ACHN (cell line): ENCODE measurements around the gene GAGE12D.
"Not testable (repeated sequence)": the region's sequence is repeated elsewhere in the genome, so short reads cannot be mapped to it uniquely, and the experiment has no call there.

Experiments used
- DNase-seq: peaks from one replicate; pipeline ENCODE4 v3.0.0-alpha.2; 2015
- in situ Hi-C: cut with HindIII; loops from 2 replicates; pipeline ENCODE4 v1.10.0; 2017; ENCODE audit warnings: low sequenced_read_pairs, low pct_ligation_motif_present, low pct_unique_long_range_greater_than_20kb

GAGE12D gene, protein sequence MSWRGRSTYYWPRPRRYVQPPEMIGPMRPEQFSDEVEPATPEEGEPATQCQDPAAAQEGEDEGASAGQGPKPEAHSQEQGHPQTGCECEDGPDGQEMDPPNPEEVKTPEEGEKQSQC

DNA sequence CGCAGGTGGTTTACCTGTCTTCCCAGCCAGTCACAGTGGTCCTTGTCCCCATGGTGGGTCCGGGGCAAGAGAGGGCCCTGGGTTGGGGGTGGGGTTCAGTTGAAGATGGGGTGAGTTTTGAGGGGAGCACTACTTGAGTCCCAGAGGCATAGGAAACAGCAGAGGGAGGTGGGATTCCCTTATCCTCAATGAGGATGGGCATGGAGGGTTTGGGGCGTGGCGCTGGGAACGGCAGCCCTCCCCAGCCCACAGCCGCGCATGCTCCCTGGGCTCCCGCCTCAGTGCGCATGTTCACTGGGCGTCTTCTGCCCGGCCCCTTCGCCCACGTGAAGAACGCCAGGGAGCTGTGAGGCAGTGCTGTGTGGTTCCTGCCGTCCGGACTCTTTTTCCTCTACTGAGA is at the start of gene GAGE12D:
TSS of gene GAGE12D (plus strand) at position 301 of the 400 bp plus-strand sequence. CDS start 1,155 bp downstream, outside the sequence.
- DNase-seq, in situ Hi-C loops: not testable (repeated sequence)

DNA sequence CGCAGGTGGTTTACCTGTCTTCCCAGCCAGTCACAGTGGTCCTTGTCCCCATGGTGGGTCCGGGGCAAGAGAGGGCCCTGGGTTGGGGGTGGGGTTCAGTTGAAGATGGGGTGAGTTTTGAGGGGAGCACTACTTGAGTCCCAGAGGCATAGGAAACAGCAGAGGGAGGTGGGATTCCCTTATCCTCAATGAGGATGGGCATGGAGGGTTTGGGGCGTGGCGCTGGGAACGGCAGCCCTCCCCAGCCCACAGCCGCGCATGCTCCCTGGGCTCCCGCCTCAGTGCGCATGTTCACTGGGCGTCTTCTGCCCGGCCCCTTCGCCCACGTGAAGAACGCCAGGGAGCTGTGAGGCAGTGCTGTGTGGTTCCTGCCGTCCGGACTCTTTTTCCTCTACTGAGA is 9.7 kb upstream of the GAGE12D start, which contains the start of gene GAGE12C:
TSS of gene GAGE12C (plus strand) at position 301 of the 400 bp plus-strand sequence. CDS start 1,155 bp downstream, outside the sequence.
- DNase-seq, in situ Hi-C loops: not testable (repeated sequence)

DNA sequence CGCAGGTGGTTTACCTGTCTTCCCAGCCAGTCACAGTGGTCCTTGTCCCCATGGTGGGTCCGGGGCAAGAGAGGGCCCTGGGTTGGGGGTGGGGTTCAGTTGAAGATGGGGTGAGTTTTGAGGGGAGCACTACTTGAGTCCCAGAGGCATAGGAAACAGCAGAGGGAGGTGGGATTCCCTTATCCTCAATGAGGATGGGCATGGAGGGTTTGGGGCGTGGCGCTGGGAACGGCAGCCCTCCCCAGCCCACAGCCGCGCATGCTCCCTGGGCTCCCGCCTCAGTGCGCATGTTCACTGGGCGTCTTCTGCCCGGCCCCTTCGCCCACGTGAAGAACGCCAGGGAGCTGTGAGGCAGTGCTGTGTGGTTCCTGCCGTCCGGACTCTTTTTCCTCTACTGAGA is 9.5 kb downstream of the GAGE12D start, which contains the start of gene GAGE12E:
TSS of gene GAGE12E (plus strand) at position 301 of the 400 bp plus-strand sequence. CDS start 1,155 bp downstream, outside the sequence.
- in situ Hi-C loops, result not testable (repeated sequence)

DNA sequence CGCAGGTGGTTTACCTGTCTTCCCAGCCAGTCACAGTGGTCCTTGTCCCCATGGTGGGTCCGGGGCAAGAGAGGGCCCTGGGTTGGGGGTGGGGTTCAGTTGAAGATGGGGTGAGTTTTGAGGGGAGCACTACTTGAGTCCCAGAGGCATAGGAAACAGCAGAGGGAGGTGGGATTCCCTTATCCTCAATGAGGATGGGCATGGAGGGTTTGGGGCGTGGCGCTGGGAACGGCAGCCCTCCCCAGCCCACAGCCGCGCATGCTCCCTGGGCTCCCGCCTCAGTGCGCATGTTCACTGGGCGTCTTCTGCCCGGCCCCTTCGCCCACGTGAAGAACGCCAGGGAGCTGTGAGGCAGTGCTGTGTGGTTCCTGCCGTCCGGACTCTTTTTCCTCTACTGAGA is 19.0 kb downstream of the GAGE12D start, which contains the start of gene GAGE12F:
TSS of gene GAGE12F (plus strand) at position 301 of the 400 bp plus-strand sequence. CDS start 1,155 bp downstream, outside the sequence.
- in situ Hi-C loops, DNase-seq: not testable (repeated sequence)

More for the DNA sequence above, 9.5 kb downstream of the GAGE12D start, which contains the start of gene GAGE12E:
- DNase-seq, result not testable (repeated sequence)

DNA sequence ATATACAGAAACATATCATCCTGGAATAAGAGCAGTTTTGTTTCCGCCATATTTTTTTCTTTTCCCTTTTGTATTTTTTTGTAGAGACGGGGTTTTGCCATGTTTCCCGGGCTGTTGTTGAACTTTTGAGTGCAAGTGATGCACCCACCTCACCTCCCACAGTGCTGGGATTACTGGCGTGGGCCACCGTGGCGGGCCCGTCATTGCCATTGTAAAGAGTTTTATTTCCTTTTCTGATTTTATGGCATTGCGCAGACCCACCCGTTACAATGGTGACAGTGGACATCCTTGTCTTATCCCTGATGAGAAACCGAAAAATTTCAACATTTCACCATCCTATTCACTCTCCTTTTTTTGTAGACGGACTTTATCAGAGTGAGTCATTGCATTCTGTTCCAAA is 27.2 kb downstream of the GAGE12D start:
- DNase-seq, in situ Hi-C loops: not testable (repeated sequence)

DNA sequence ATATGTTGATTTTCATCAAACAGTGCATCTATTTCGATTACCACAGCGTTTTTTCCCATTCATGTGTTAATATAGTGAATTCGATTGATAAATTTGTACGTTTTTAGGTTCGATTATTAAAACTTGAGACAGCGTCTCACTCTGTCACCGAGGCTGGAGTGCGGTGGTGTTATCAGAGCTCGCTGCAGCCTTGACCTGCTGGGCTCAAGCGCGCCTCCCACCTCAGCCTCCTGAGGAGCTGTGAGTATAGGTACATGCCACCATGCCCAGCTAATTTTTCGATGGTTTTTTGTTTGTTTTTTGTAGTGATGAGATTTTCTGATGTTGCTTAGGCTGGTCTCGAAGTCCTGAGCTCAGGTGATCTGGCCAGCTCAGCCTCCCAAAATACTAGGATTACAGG is 27.6 kb downstream of the GAGE12D start:
- DNase-seq, in situ Hi-C loops: not testable (repeated sequence)

DNA sequence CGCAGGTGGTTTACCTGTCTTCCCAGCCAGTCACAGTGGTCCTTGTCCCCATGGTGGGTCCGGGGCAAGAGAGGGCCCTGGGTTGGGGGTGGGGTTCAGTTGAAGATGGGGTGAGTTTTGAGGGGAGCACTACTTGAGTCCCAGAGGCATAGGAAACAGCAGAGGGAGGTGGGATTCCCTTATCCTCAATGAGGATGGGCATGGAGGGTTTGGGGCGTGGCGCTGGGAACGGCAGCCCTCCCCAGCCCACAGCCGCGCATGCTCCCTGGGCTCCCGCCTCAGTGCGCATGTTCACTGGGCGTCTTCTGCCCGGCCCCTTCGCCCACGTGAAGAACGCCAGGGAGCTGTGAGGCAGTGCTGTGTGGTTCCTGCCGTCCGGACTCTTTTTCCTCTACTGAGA is 28.6 kb downstream of the GAGE12D start, which contains the start of gene GAGE12G:
TSS of gene GAGE12G (plus strand) at position 301 of the 400 bp plus-strand sequence. CDS start 1,155 bp downstream, outside the sequence.
- in situ Hi-C loops, DNase-seq: not testable (repeated sequence)

DNA sequence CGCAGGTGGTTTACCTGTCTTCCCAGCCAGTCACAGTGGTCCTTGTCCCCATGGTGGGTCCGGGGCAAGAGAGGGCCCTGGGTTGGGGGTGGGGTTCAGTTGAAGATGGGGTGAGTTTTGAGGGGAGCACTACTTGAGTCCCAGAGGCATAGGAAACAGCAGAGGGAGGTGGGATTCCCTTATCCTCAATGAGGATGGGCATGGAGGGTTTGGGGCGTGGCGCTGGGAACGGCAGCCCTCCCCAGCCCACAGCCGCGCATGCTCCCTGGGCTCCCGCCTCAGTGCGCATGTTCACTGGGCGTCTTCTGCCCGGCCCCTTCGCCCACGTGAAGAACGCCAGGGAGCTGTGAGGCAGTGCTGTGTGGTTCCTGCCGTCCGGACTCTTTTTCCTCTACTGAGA is 38.1 kb downstream of the GAGE12D start, which contains the start of gene GAGE12H:
TSS of gene GAGE12H (plus strand) at position 301 of the 400 bp plus-strand sequence. CDS start 1,155 bp downstream, outside the sequence.
- DNase-seq, in situ Hi-C loops: not testable (repeated sequence)

DNA sequence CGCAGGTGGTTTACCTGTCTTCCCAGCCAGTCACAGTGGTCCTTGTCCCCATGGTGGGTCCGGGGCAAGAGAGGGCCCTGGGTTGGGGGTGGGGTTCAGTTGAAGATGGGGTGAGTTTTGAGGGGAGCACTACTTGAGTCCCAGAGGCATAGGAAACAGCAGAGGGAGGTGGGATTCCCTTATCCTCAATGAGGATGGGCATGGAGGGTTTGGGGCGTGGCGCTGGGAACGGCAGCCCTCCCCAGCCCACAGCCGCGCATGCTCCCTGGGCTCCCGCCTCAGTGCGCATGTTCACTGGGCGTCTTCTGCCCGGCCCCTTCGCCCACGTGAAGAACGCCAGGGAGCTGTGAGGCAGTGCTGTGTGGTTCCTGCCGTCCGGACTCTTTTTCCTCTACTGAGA is 47.7 kb downstream of the GAGE12D start, which contains the start of gene GAGE2A:
TSS of gene GAGE2A (plus strand) at position 301 of the 400 bp plus-strand sequence. CDS start 1,155 bp downstream, outside the sequence.
- in situ Hi-C loops, DNase-seq: not testable (repeated sequence)

DNA sequence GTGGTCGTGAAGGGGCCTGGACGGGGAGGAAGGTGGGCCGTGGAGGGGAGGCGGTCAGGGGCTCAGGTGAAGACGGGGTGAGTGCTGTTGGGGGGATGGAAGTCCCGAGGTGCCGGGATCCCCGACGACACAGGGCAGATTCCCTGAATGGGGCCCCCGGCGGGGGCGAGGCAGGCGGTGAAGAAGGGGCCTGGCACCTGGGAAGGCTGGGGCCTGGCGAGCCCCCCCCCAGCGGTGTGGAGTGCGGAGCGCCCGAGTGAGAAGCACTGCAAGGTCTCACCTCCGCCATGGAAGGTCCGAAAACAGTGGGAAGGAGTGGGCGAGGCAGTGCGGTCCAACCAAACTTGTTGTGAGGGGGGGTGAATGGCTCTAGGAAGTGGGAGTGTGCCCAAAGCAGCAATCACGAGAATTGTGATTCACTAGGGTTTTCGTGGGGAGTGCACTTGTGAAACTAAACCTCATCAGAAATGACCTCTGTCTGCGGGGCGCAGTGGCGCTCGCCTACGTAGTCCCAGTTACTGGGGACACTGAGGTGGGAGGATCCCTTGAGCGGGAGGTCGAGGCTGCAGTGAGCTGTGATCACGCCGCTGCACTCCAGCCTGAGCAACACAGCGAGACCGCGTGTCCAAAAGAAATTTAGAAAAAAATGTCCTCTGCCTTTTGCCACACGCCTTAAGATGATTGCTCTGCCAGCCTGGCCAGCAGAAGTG is 48.4 kb downstream of the GAGE12D start:
- in situ Hi-C loops, DNase-seq: not testable (repeated sequence)

DNA sequence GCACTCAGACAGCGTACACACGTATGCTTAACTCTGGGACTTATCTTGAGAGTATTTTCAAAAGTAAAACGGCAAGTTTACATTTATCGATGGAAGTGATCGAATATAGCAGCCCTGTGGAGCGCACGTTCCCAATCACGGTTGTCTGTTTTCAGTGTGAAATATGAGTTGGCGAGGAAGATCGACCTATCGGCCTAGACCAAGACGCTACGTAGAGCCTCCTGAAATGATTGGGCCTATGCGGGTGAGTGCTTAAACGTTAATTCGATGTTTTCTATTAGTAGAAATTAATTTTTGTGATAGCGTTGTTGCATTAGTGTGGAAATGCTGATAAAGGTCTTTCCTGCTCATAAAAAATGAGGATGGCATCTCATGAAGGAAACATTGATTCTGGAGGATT is 49.0 kb downstream of the GAGE12D start:
- DNase-seq, in situ Hi-C loops: not testable (repeated sequence)
